ENCODE data around the gene SLC12A5.
"Not testable (repeated sequence)": the region's sequence is repeated elsewhere in the genome, so short reads cannot be mapped to it uniquely, and the experiment has no call there.

SLC12A5 gene

GRCh38 chr20:46028772-46029371 is at the start of gene SLC12A5:
TSS of gene SLC12A5 (plus strand) at chr20:46029215. CDS start at chr20:46029345, 130 bp downstream.
- no peak for DNase-seq (ENCODE audit: low spot score)

GRCh38 chr20:45981261-45981660 is 47.8 kb upstream of the SLC12A5 start:
- DNase-seq (ENCODE audit: low spot score): no peak

- DNase-seq (ENCODE audit: low spot score): no peak
These were observed 45.7 kb upstream of the SLC12A5 start for GRCh38 chr20:45983279-45983743.

GRCh38 chr20:45985573-45985972 is 43.4 kb upstream of the SLC12A5 start:
- no peak for DNase-seq (ENCODE audit: low spot score)

GRCh38 chr20:45987108-45987780 is 41.8 kb upstream of the SLC12A5 start:
- peak; percentile 66 for DNase-seq (ENCODE audit: low spot score)

GRCh38 chr20:45988830-45989229 is 40.2 kb upstream of the SLC12A5 start:
- not testable (repeated sequence) for DNase-seq (ENCODE audit: low spot score)

- no peak for DNase-seq (ENCODE audit: low spot score)
These were observed 37.4 kb upstream of the SLC12A5 start for GRCh38 chr20:45991616-45992015.

GRCh38 chr20:45993197-45993951 is 35.6 kb upstream of the SLC12A5 start:
- DNase-seq (ENCODE audit: low spot score): peak; percentile 88

- DNase-seq (ENCODE audit: low spot score): no peak
These were observed 34.1 kb upstream of the SLC12A5 start for GRCh38 chr20:45994761-45995493.

GRCh38 chr20:45995495-45996097 is 33.4 kb upstream of the SLC12A5 start:
- not testable (repeated sequence) for DNase-seq (ENCODE audit: low spot score)

- no peak for DNase-seq (ENCODE audit: low spot score)
These were observed 31.8 kb upstream of the SLC12A5 start for GRCh38 chr20:45997187-45997586.

- no peak for DNase-seq (ENCODE audit: low spot score)
These were observed 30.7 kb upstream of the SLC12A5 start for GRCh38 chr20:45998337-45998736.

GRCh38 chr20:45998761-45999160 is 30.3 kb upstream of the SLC12A5 start:
- DNase-seq (ENCODE audit: low spot score): no peak

- no peak for DNase-seq (ENCODE audit: low spot score)
These were observed 29.3 kb upstream of the SLC12A5 start for GRCh38 chr20:45999557-46000261.

- DNase-seq (ENCODE audit: low spot score): no peak
These were observed 28.6 kb upstream of the SLC12A5 start for GRCh38 chr20:46000262-46000996.

GRCh38 chr20:46001498-46001897 is 27.5 kb upstream of the SLC12A5 start:
- no peak for DNase-seq (ENCODE audit: low spot score)

- no peak for DNase-seq (ENCODE audit: low spot score)
These were observed 27.0 kb upstream of the SLC12A5 start for GRCh38 chr20:46002008-46002407.

- no peak for DNase-seq (ENCODE audit: low spot score)
These were observed 24.8 kb upstream of the SLC12A5 start for GRCh38 chr20:46004187-46004586.

GRCh38 chr20:46004889-46005473 is 24.0 kb upstream of the SLC12A5 start:
- peak; percentile 56 for DNase-seq (ENCODE audit: low spot score)

Measured in kidney tubule cell (primary cell).